GM12878 (cell line): Measurements from ENCODE around the gene DMRTB1. TPM values are rescaled to one million over a fixed set of nuclear protein-coding genes. Genes with fewer than 3 reads are reported as not detected.

Experiments
- ATAC-seq: fragments of 200-7000 bp; cut with Tn5 transposase; 3 replicates; pipeline ENCODE4 v1.9.1; 2020; ENCODE audit warnings: mild to moderate bottlenecking, moderate library complexity
- BruUV-seq: library from RNA; stranded (reverse); fragments of 400-500 nt; replicated peaks from 2 replicates; lab custom pipeline; 2021; lab: Mats Ljungman, UMichigan
- CTCF ChIA-PET: fragments of 300-600 bp; sonication (Branson Sonifier 250); formaldehyde crosslinking; extraction: SDS; loops from one replicate; lab custom pipeline; 2021; ENCODE audit warnings: inconsistent platforms; lab: Yijun Ruan, JAX
- POLR2A ChIA-PET: fragments of 350-600 bp; formaldehyde crosslinking; extraction: SDS; loops from one replicate; lab custom pipeline; 2021; ENCODE audit warnings: inconsistent platforms; lab: Charles Lee
- RAD21 ChIA-PET: fragments of 300-600 bp; sonication (Branson Sonifier 250); formaldehyde crosslinking; loops from one replicate; lab custom pipeline; 2023; ENCODE audit warnings: antibody characterized with exemption; ENCODE audit not compliant: unreplicated experiment; lab: Charles Lee
- SMC1A ChIA-PET: fragments of 300-600 bp; sonication (Branson Sonifier 250); formaldehyde crosslinking; loops from one replicate; lab custom pipeline; 2023; ENCODE audit not compliant: unreplicated experiment, uncharacterized antibody; lab: Charles Lee
- DNase-seq: peaks from one replicate; pipeline ENCODE4 v3.0.0-alpha.2; 2011; ENCODE audit warnings: low read depth, low spot score
- FAIRE-seq: peaks from 3 replicates; lab custom pipeline; 2011; peaks lifted over from hg19 to GRCh38; lab: Jason Lieb, UNC
- H2AFZ ChIP-seq: 2 replicates; pipeline ENCODE4 v1.6.0; 2011; ENCODE audit warnings: low read depth, low read length, control low read depth; ENCODE audit not compliant: control insufficient read depth
- H3K27ac ChIP-seq: 2 replicates; pipeline ENCODE4 v1.5.1; 2011; ENCODE audit warnings: control low read depth; ENCODE audit not compliant: control insufficient read depth, insufficient read depth
- H3K27me3 ChIP-seq, 2 experiments: replicated peaks in 1 of 2; 2 replicates each; pipeline versions ENCODE4 v1.6.0 to v1.6.1; 2011; ENCODE audit warnings: low read length in 1 of 2; ENCODE audit not compliant: control insufficient read depth in 2 of 2, insufficient read depth in 2 of 2
- H3K36me3 ChIP-seq, 2 experiments: 2 replicates each; pipeline ENCODE4 v1.5.1; 2011; ENCODE audit warnings: low read length in 1 of 2; ENCODE audit not compliant: control insufficient read depth in 2 of 2, insufficient read depth in 2 of 2
- H3K4me1 ChIP-seq: 2 replicates; pipeline ENCODE4 v1.6.1; 2011; ENCODE audit warnings: mild to moderate bottlenecking, low read length, moderate library complexity, mixed read lengths; ENCODE audit not compliant: control insufficient read depth, insufficient read depth
- H3K4me2 ChIP-seq: 2 replicates; pipeline ENCODE4 v1.6.0; 2011; ENCODE audit warnings: control low read depth; ENCODE audit not compliant: control insufficient read depth, insufficient read depth
- H3K4me3 ChIP-seq: fragments of 200-600 bp; sonication (generic); 2 replicates; pipeline ENCODE4 v1.5.1; 2016
- H3K79me2 ChIP-seq: 2 replicates; pipeline ENCODE4 v1.6.0; 2011; ENCODE audit warnings: low read length; ENCODE audit not compliant: control insufficient read depth, insufficient read depth
- H3K9ac ChIP-seq: 2 replicates; pipeline ENCODE4 v1.8.0; 2011; ENCODE audit warnings: low read length, control low read depth, mixed read lengths; ENCODE audit not compliant: control insufficient read depth, insufficient read depth
- H3K9me3 ChIP-seq: replicated peaks from 3 replicates; pipeline ENCODE4 v1.5.1; 2011; ENCODE audit warnings: mild to moderate bottlenecking, low read length; ENCODE audit not compliant: control insufficient read depth, insufficient read depth
- H4K20me1 ChIP-seq: 2 replicates; pipeline ENCODE4 v1.6.0; 2011; ENCODE audit not compliant: control insufficient read depth, insufficient read depth
- IRF4 ChIP-seq: IDR thresholded peaks from 2 replicates; pipeline ENCODE4 v1.6.1; 2011; ENCODE audit warnings: low read depth, low read length
- MEF2A ChIP-seq: IDR thresholded peaks from 2 replicates; pipeline ENCODE4 v1.6.1; 2011; ENCODE audit warnings: low read depth, mild to moderate bottlenecking, low read length, moderate library complexity; ENCODE audit not compliant: insufficient read depth
- MXI1 ChIP-seq: fragments of 150-350 bp; IDR thresholded peaks from 2 replicates; pipeline ENCODE4 v1.6.1; 2011; ENCODE audit warnings: low read depth, mild to moderate bottlenecking, inconsistent platforms, low read length, improper control_type of control experiment
- NR2F1 ChIP-seq: fragments of 450-650 bp; conservative IDR thresholded peaks from 2 replicates; pipeline ENCODE4 v1.6.1; 2017; ENCODE audit warnings: mild to moderate bottlenecking
- RAD21 ChIP-seq: IDR thresholded peaks from 2 replicates; pipeline ENCODE4 v1.6.1; 2011; ENCODE audit warnings: mild to moderate bottlenecking, low read depth, low read length, moderate library complexity; ENCODE audit not compliant: insufficient read depth
- WGBS: methylation state at CpG from one replicate; pipeline ENCODE4 v1.1.6; 2016; ENCODE audit warnings: low lambda C conversion rate; ENCODE audit not compliant: insufficient replicate concordance, insufficient coverage; ENCODE audit errors: missing lambda C conversion rate; 5-methylcytosine and 5-hydroxymethylcytosine counted together
- in situ Hi-C: fragments of 300-500 bp; cut with MboI; formaldehyde crosslinking; loops from 9 replicates; pipeline ENCODE4 v1.14.3; 2018; ENCODE audit warnings: mixed read lengths
- intact Hi-C: fragments of 100-400 bp; cut with micrococcal nuclease; formaldehyde crosslinking; loops from one replicate; pipeline ENCODE4 v1.14.2; 2022; ENCODE audit not compliant: unreplicated experiment
- polyA plus RNA-seq, 11 experiments: library from polyadenylated mRNA; depleted of rRNA in 4 of 11; unstranded in 6 of 11; stranded (reverse) in 5 of 11; fragments of >200 nt; fragmentation: Nextera tagmentation in 4 of 11; fragmentation: Illumina TruSeq in 1 of 11; extraction: Ambion mirVana in 4 of 11; extraction: Trizol in 1 of 11; gene quantifications; 1 replicate in 1 of 11; 2 replicates in 10 of 11; pipeline versions ENCODE4 v1.2.1 to v1.2.3, GENCODE V29; 2011 to 2016; ENCODE audit warnings: inconsistent platforms in 2 of 11, missing spikeins in 2 of 11, low read depth in 1 of 11
- total RNA-seq, 4 experiments: library from RNA; depleted of rRNA in 3 of 4; stranded (reverse); fragments of >200 nt in 3 of 4; fragmentation: Illumina TruSeq in 1 of 4; extraction: Trizol in 1 of 4; gene quantifications; 2 replicates each; pipeline versions ENCODE4 v1.2.1 to v1.2.3, GENCODE V29; 2013 to 2021
- TF ChIP-seq, protein P1 (sequence below): IDR thresholded peaks from 2 replicates; pipeline ENCODE4 v1.6.1; 2011; ENCODE audit warnings: low read depth, low read length, improper control_type of control experiment, borderline replicate concordance
- TF ChIP-seq, protein P2 (sequence below): IDR thresholded peaks from 2 replicates; pipeline ENCODE4 v1.6.1; 2012; ENCODE audit warnings: mild to moderate bottlenecking, low read depth, low read length

The DMRTB1 gene
- total and polyA plus RNA-seq, 10 of the 15 experiments (the other 5 are each of a cell fraction or from before 2014, with no cell fraction given): not detected

DNA sequence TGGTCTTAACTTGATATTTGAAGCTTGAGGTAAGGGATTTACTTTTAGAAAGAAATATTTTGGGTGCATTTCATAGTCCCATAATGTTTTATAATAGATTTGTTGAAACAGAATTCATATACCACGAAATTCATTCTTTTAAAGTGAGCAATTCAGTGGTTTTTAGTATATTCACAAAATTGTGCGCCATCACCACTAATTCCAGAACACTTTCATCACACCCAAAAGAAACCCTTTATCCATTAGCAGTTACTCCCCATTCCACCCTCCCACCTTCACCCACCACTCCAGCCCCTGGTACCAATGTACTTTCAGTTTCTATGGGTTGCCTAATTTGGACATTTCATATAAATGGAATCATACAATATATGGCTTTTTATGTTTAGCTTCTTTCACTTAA is 38.9 kb upstream of the DMRTB1 start:
- H3K36me3 ChIP-seq: no peaks in the 10 kb centered on the region
- CTCF ChIA-PET: interaction anchor here (1.0 kb wide), 1 partner anchor 28 kb away, joined by 3 read pairs; no protein-coding TSS in a partner anchor
- DNase-seq (no peak), FAIRE-seq (no peak), ATAC-seq (no peak)
- SMC1A ChIA-PET: interaction anchor here (0.7 to 1.3 kb wide), 5 partner anchors 10 to 352 kb away, joined by 3 to 5 read pairs (median 3); no protein-coding TSS in a partner anchor
- peaks cover 0 to 6% of the 10 kb centered on the region in 2 experiments; a peak in 2 of 4 replicates for H3K27me3 ChIP-seq
- no peak overlapping the region for H3K27ac ChIP-seq
- in situ Hi-C loops (no loop called here), intact Hi-C loops (no loop called here)
- H3K9ac ChIP-seq: no peak overlapping the region
- no peaks in the 10 kb centered on the region for H4K20me1 ChIP-seq
- no peaks in the 10 kb centered on the region; the same call in 2 of the 3 replicates for H3K9me3 ChIP-seq
- H3K79me2 ChIP-seq: no peaks in the 10 kb centered on the region
- H3K4me2 ChIP-seq: no peak overlapping the region
- H3K4me1 ChIP-seq: no peaks in the 10 kb centered on the region
- POLR2A ChIA-PET: interaction anchor here (0.7 kb wide), 1 partner anchor 15 kb away, joined by 4 read pairs; no protein-coding TSS in a partner anchor
- no TSS peak for BruUV-seq
- RAD21 ChIA-PET: interaction anchor here (0.9 kb wide), 1 partner anchor 142 kb away, joined by 4 read pairs; no protein-coding TSS in a partner anchor
- TF ChIP-seq NR2F1 (no peak), RAD21 (no peak), MXI1 (no peak), MEF2A (no peak), IRF4 (no peak)
- TF ChIP-seq, protein P1, sequence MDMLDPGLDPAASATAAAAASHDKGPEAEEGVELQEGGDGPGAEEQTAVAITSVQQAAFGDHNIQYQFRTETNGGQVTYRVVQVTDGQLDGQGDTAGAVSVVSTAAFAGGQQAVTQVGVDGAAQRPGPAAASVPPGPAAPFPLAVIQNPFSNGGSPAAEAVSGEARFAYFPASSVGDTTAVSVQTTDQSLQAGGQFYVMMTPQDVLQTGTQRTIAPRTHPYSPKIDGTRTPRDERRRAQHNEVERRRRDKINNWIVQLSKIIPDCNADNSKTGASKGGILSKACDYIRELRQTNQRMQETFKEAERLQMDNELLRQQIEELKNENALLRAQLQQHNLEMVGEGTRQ: no peak
- TF ChIP-seq, protein P2, sequence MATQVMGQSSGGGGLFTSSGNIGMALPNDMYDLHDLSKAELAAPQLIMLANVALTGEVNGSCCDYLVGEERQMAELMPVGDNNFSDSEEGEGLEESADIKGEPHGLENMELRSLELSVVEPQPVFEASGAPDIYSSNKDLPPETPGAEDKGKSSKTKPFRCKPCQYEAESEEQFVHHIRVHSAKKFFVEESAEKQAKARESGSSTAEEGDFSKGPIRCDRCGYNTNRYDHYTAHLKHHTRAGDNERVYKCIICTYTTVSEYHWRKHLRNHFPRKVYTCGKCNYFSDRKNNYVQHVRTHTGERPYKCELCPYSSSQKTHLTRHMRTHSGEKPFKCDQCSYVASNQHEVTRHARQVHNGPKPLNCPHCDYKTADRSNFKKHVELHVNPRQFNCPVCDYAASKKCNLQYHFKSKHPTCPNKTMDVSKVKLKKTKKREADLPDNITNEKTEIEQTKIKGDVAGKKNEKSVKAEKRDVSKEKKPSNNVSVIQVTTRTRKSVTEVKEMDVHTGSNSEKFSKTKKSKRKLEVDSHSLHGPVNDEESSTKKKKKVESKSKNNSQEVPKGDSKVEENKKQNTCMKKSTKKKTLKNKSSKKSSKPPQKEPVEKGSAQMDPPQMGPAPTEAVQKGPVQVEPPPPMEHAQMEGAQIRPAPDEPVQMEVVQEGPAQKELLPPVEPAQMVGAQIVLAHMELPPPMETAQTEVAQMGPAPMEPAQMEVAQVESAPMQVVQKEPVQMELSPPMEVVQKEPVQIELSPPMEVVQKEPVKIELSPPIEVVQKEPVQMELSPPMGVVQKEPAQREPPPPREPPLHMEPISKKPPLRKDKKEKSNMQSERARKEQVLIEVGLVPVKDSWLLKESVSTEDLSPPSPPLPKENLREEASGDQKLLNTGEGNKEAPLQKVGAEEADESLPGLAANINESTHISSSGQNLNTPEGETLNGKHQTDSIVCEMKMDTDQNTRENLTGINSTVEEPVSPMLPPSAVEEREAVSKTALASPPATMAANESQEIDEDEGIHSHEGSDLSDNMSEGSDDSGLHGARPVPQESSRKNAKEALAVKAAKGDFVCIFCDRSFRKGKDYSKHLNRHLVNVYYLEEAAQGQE: no peak
- no peak overlapping the region for H2AFZ ChIP-seq
- 47% methylated on average over 2 of the region's 2 CpGs for WGBS
- H3K4me3 ChIP-seq: no peak overlapping the region
